HG03045 (cell line): ENCODE data around the gene VTA1.

ENCODE experiments used
- ATAC-seq: cut with Tn5 transposase; IDR thresholded peaks from one replicate; pipeline ENCODE4 v1.9.1; 2021; ENCODE audit warnings: mild to moderate bottlenecking, moderate library complexity; ENCODE audit not compliant: unreplicated experiment

Gene VTA1

DNA sequence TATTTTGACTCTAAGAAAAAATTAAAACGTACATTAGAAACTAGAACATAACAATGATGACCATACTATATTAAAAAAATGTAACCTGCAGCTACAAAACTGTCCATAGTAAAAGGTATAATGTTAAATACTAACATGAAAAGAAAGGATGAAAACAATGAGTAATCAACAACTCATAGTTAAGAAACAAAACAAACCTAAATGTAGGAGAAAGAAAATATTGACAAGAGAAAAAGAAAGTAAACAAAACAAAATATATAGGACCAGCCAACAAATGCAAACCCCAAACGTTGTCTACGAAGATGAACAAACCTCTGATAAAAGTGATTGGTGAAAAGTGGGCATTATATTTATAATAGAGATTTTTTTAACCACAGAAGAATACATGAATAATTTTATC is 113.7 kb downstream of the VTA1 start:
- no peak for ATAC-seq

DNA sequence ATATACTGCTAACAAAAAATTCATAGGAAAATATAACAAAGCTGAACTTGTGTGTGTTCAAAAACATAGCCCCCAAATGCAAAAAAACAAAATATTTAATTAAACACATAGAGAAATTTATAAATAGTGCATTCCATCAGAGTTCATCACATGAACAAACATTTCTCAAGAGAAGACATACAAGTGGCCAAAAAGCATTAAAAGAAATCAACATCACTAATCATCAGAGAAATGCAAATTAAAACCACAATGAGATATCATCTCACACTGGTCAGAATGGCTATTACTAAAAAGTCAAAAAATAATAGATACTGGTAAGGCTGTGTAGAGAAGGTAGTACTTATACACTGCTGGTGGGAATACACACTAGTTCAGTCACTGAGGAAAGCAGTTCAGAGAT is 115.2 kb downstream of the VTA1 start:
- no peak for ATAC-seq

DNA sequence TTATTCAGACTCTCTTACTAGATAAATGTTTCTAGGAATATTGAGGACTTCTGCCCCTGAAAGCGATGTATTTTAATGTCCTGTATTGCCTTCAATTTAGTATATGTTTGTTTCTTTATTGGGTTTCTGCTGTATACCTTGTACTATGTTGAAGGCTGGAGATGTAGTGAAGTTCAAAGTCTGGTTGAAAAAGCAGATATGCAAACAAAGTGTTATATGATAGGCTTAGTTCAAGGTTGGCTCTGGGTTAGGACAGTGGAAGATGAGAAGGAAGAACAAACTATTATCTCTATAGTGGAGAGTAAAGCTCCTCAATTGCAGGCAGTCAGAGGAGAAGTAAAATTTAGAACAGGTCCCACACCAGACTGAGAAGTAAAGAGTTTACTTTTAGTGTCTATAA is 118.4 kb downstream of the VTA1 start:
- ATAC-seq, result no peak

DNA sequence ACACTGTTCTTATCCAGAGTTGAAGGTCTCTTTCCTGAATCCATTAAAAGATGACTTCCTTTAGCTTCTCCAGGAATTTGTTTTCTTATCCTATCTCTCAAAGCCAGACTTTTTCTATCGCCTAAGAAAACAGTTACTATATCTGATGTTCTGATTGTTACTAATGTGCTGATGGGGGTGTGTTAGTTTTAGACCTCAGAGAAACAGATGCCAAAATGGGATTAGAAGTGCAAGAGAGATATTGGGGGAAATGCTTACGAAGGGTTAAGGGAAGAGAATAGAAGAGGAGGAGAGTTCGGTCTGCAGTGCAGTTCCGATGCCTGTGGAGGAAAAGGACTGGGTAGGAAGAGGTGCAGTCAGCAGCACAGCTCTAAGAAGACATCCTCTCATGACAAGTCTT is 119.0 kb downstream of the VTA1 start:
- ATAC-seq, result no peak

DNA sequence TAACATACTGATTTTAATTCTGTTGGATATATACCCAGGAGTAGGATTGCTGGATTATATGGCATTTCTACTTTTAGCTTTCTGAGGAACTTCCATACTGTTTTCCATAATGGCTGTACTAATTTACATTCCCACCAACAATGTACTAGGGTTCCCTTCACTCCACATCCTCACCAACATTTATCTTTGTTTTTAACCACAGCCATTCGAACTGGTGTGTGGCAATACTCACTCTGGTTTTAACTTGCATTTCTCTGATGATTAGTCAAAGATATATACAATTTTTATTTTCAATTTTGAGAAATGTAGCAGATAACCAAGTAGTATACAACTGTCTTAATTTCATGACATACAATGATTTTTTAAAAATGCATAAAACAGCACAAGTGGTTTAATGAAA is 124.4 kb downstream of the VTA1 start:
- ATAC-seq, result no peak
